ENCODE data around the gene MTMR3.

The MTMR3 gene

GRCh38 chr22:30013201-30013600 is 130.2 kb downstream of the MTMR3 start:
- Mint-ChIP-seq H3K36me3 (ENCODE audit: low read depth) (peaks cover 46% of the 10 kb centered on the region), H3K27me3 (ENCODE audit: low read depth, poor library complexity) (no peaks in the 10 kb centered on the region), H3K4me1 (peaks cover 16% of the 10 kb centered on the region), H3K9me3 (no peaks in the 10 kb centered on the region), H3K4me3 (no peak overlapping the region), H3K27ac (no peak overlapping the region)
- no peak for DNase-seq
- no peak for TF ChIP-seq CTCF (IDR thresholded peaks at IDR 0.05)

- peaks cover 16% of the 10 kb centered on the region for H3K4me1 Mint-ChIP-seq
- no peak for TF ChIP-seq CTCF (IDR thresholded peaks at IDR 0.05)
- H3K9me3 Mint-ChIP-seq: no peaks in the 10 kb centered on the region
- DNase-seq: no peak
- H3K36me3 Mint-ChIP-seq (ENCODE audit: low read depth): peaks cover 54% of the 10 kb centered on the region
- H3K4me3 Mint-ChIP-seq: no peak overlapping the region
- H3K27ac Mint-ChIP-seq: peak overlapping the region; percentile 2
- H3K27me3 Mint-ChIP-seq (ENCODE audit: low read depth, poor library complexity): no peaks in the 10 kb centered on the region
Measured at GRCh38 chr22:30014244-30014643, 131.3 kb downstream of the MTMR3 start.

- DNase-seq: no peak
- no peak overlapping the region for H3K4me3 Mint-ChIP-seq
- H3K36me3 Mint-ChIP-seq (ENCODE audit: low read depth): peaks cover 62% of the 10 kb centered on the region
- no peak for TF ChIP-seq CTCF (IDR thresholded peaks at IDR 0.05)
- no peak overlapping the region for H3K27ac Mint-ChIP-seq
- H3K9me3 Mint-ChIP-seq: no peaks in the 10 kb centered on the region
- H3K4me1 Mint-ChIP-seq: peaks cover 16% of the 10 kb centered on the region
- H3K27me3 Mint-ChIP-seq (ENCODE audit: low read depth, poor library complexity): no peaks in the 10 kb centered on the region
Measured at GRCh38 chr22:30015229-30015797, 132.3 kb downstream of the MTMR3 start.

GRCh38 chr22:30015846-30016245 is 132.9 kb downstream of the MTMR3 start:
- Mint-ChIP-seq H3K4me1 (peaks cover 15% of the 10 kb centered on the region), H3K36me3 (ENCODE audit: low read depth) (peaks cover 67% of the 10 kb centered on the region), H3K27me3 (ENCODE audit: low read depth, poor library complexity) (no peaks in the 10 kb centered on the region), H3K27ac (peak overlapping the region; percentile 29), H3K9me3 (no peaks in the 10 kb centered on the region), H3K4me3 (no peak overlapping the region)
- no peak for TF ChIP-seq CTCF (IDR thresholded peaks at IDR 0.05)
- DNase-seq: no peak

GRCh38 chr22:30016596-30016995 is 133.6 kb downstream of the MTMR3 start:
- peak overlapping the region; percentile 72 for H3K27ac Mint-ChIP-seq
- no peak overlapping the region for H3K4me3 Mint-ChIP-seq
- no peaks in the 10 kb centered on the region for H3K27me3 Mint-ChIP-seq (ENCODE audit: low read depth, poor library complexity)
- no peak for TF ChIP-seq CTCF (IDR thresholded peaks at IDR 0.05)
- peaks cover 73% of the 10 kb centered on the region for H3K36me3 Mint-ChIP-seq (ENCODE audit: low read depth)
- peaks cover 11% of the 10 kb centered on the region for H3K4me1 Mint-ChIP-seq
- H3K9me3 Mint-ChIP-seq: no peaks in the 10 kb centered on the region
- DNase-seq: no peak
